Measurements from ENCODE around the gene U2AF2. TPM values are rescaled to one million over a fixed set of nuclear protein-coding genes. Genes with fewer than 3 reads are reported as not detected.

Gene U2AF2
- total RNA-seq, 1 experiment from 2014 or later, result 545 TPM

GRCh38 chr19:55690109-55690768, 35.4 kb downstream of the U2AF2 start:
- ChIA-PET CTCF (no interaction called here), POLR2A (interaction anchor here (0.6 kb wide), 1 partner anchor 16 kb away, joined by 4 read pairs; no protein-coding TSS in a partner anchor)
- no peak overlapping the region for H3K4me3 ChIP-seq (ENCODE audit: low read depth in 2 of 2, low read length in 2 of 2)
- H3K4me1 ChIP-seq (ENCODE audit: control insufficient read depth, insufficient read depth, low read length), result peaks cover 3% of the 10 kb centered on the region; the same call in 1 of the 2 replicates
- no peaks in the 10 kb centered on the region for H3K9me3 ChIP-seq (ENCODE audit: control insufficient read depth, insufficient read depth, low read depth, low read length)
- no peak overlapping the region for H3K27ac ChIP-seq (ENCODE audit: low read length)
- intact Hi-C loops (cut with micrococcal nuclease; ENCODE audit: unreplicated experiment), result no loop called here
- H3K36me3 ChIP-seq (ENCODE audit: control insufficient read depth, insufficient read depth, low read length), result no peaks in the 10 kb centered on the region; the same call in none of the 2 replicates
- TF ChIP-seq SIN3A (IDR thresholded peaks at IDR 0.05; ENCODE audit: borderline replicate concordance, insufficient read depth, low read depth, low read length) (no peak), TCF7L2 (IDR thresholded peaks at IDR 0.05; ENCODE audit: low read depth, low read length) (no peak), POLR2AphosphoS5 (IDR thresholded peaks at IDR 0.05; ENCODE audit: low read depth, low read length) (no peak)
- TF ChIP-seq, protein P1, sequence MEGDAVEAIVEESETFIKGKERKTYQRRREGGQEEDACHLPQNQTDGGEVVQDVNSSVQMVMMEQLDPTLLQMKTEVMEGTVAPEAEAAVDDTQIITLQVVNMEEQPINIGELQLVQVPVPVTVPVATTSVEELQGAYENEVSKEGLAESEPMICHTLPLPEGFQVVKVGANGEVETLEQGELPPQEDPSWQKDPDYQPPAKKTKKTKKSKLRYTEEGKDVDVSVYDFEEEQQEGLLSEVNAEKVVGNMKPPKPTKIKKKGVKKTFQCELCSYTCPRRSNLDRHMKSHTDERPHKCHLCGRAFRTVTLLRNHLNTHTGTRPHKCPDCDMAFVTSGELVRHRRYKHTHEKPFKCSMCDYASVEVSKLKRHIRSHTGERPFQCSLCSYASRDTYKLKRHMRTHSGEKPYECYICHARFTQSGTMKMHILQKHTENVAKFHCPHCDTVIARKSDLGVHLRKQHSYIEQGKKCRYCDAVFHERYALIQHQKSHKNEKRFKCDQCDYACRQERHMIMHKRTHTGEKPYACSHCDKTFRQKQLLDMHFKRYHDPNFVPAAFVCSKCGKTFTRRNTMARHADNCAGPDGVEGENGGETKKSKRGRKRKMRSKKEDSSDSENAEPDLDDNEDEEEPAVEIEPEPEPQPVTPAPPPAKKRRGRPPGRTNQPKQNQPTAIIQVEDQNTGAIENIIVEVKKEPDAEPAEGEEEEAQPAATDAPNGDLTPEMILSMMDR (IDR thresholded peaks at IDR 0.05), result no peak
- TF ChIP-seq, protein P2, sequence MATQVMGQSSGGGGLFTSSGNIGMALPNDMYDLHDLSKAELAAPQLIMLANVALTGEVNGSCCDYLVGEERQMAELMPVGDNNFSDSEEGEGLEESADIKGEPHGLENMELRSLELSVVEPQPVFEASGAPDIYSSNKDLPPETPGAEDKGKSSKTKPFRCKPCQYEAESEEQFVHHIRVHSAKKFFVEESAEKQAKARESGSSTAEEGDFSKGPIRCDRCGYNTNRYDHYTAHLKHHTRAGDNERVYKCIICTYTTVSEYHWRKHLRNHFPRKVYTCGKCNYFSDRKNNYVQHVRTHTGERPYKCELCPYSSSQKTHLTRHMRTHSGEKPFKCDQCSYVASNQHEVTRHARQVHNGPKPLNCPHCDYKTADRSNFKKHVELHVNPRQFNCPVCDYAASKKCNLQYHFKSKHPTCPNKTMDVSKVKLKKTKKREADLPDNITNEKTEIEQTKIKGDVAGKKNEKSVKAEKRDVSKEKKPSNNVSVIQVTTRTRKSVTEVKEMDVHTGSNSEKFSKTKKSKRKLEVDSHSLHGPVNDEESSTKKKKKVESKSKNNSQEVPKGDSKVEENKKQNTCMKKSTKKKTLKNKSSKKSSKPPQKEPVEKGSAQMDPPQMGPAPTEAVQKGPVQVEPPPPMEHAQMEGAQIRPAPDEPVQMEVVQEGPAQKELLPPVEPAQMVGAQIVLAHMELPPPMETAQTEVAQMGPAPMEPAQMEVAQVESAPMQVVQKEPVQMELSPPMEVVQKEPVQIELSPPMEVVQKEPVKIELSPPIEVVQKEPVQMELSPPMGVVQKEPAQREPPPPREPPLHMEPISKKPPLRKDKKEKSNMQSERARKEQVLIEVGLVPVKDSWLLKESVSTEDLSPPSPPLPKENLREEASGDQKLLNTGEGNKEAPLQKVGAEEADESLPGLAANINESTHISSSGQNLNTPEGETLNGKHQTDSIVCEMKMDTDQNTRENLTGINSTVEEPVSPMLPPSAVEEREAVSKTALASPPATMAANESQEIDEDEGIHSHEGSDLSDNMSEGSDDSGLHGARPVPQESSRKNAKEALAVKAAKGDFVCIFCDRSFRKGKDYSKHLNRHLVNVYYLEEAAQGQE (IDR thresholded peaks at IDR 0.05; ENCODE audit: insufficient read depth in 1 of 2, low read depth in 2 of 2, low read length in 1 of 2), result no peak
- BruUV-seq (replicated peaks), result no TSS peak
- H3K27me3 ChIP-seq (ENCODE audit: control insufficient read depth, insufficient read depth, low read length), result no peaks in the 10 kb centered on the region
- ATAC-seq (0 out of 2 replicates have a peak, but pooled peaks have one; percentile 4), DNase-seq (ENCODE audit: low read depth, low spot score) (no peak)
- in situ Hi-C loops (cut with HindIII; ENCODE audit: low pct_unique_long_range_greater_than_20kb, low sequenced_read_pairs), result no loop called here

DNA sequence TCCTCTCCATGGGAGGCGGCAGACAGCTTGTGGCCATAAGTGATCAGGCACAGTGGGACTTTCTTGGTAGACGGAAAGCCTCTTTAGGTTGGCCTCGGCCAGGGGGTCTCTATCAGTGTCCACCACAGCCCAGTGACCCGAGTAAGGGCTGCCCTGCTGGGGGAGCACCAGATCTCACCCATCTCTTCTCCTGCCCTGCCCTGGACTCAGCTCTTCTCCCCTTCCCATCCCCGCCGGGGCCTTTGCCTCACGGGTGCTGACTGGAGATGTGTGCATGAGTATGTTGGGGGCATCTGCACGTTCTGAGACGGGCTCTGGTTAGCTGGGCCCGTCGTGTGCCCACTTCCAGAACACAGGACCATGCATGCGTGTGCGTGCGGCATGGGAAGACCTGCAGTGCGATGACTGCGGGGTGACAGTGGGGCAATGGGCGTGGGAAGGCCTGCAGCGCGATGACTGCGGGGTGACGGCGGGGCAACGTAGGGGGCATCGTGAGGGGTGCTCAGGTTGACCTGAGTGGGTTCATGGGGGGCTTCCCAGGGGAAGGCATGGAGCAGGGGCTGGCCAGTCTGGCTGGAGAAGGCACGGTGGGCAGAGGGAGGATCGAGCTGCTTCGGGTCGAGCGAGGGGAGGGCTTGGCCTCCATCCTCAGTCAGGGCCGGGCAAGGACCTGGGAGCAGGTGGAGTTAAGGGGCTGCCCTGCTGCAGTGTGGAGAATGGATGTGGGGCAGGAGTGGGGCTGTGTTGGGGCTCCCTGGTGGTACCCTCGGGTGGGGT, 36.1 kb downstream of the U2AF2 start:
- Histone ChIP-seq H3K9me3 (ENCODE audit: control insufficient read depth, insufficient read depth, low read depth, low read length) (no peaks in the 10 kb centered on the region), H3K4me3 (ENCODE audit: low read depth in 2 of 2, low read length in 2 of 2) (no peak overlapping the region), H3K36me3 (ENCODE audit: control insufficient read depth, insufficient read depth, low read length) (peaks cover 2% of the 10 kb centered on the region), H3K27me3 (ENCODE audit: control insufficient read depth, insufficient read depth, low read length) (no peaks in the 10 kb centered on the region), H3K27ac (ENCODE audit: low read length) (no peak overlapping the region), H3K4me1 (ENCODE audit: control insufficient read depth, insufficient read depth, low read length) (peaks cover 3% of the 10 kb centered on the region; the same call in 1 of the 2 replicates)
- DNase-seq (ENCODE audit: low read depth, low spot score), result no peak
- in situ Hi-C loops (cut with HindIII; ENCODE audit: low pct_unique_long_range_greater_than_20kb, low sequenced_read_pairs) (no loop called here), intact Hi-C loops (cut with micrococcal nuclease; ENCODE audit: unreplicated experiment) (no loop called here)
- ATAC-seq, result no peak
- CTCF ChIA-PET, result interaction anchor here (0.7 kb wide), 1 partner anchor 86 kb away, joined by 14 read pairs; no protein-coding TSS in a partner anchor
- TF ChIP-seq, protein P2 (IDR thresholded peaks at IDR 0.05; ENCODE audit: insufficient read depth in 1 of 2, low read depth in 2 of 2, low read length in 1 of 2), result no peak
- no peak for TF ChIP-seq TCF7L2 (IDR thresholded peaks at IDR 0.05; ENCODE audit: low read depth, low read length)
- no peak for TF ChIP-seq SIN3A (IDR thresholded peaks at IDR 0.05; ENCODE audit: borderline replicate concordance, insufficient read depth, low read depth, low read length)
- TF ChIP-seq, protein P1 (IDR thresholded peaks at IDR 0.05), result no peak
- no peak for TF ChIP-seq POLR2AphosphoS5 (IDR thresholded peaks at IDR 0.05; ENCODE audit: low read depth, low read length)
- BruUV-seq (replicated peaks), result no TSS peak
- POLR2A ChIA-PET, result interaction anchor here (0.6 kb wide), 1 partner anchor 390 kb away, joined by 3 read pairs; no protein-coding TSS in a partner anchor
